Adrenal gland (tissue), 5 donors: ENCODE measurements around the gene CAMK2A.

Experiments
- POLR2A ChIP-seq, 2 donors: fragments of 450-650 bp; IDR thresholded peaks; one replicate each; pipeline ENCODE4 v1.6.1; 2017; ENCODE audit warnings: antibody characterized with exemption in 2 of 2, mild to moderate bottlenecking in 2 of 2, moderate library complexity in 1 of 2
- TF ChIP-seq, protein P1 (sequence below), 6 experiments: fragments of 450-650 bp in 4 of 6; fragments of 200-600 bp in 2 of 6; sonication (generic) in 1 of 6; IDR thresholded peaks; 1 replicate in 5 of 6; 2 replicates in 1 of 6; pipeline versions ENCODE4 v1.5.1 to v1.8.0; 2016 to 2021; ENCODE audit warnings: antibody characterized with exemption in 6 of 6, mild to moderate bottlenecking in 2 of 6, moderate library complexity in 1 of 6
- donor health status: DM: no; HTN: no; CAD: no.

- TF ChIP-seq POLR2A (IDR thresholded peaks at IDR 0.05), result no peak
- TF ChIP-seq, protein P1, sequence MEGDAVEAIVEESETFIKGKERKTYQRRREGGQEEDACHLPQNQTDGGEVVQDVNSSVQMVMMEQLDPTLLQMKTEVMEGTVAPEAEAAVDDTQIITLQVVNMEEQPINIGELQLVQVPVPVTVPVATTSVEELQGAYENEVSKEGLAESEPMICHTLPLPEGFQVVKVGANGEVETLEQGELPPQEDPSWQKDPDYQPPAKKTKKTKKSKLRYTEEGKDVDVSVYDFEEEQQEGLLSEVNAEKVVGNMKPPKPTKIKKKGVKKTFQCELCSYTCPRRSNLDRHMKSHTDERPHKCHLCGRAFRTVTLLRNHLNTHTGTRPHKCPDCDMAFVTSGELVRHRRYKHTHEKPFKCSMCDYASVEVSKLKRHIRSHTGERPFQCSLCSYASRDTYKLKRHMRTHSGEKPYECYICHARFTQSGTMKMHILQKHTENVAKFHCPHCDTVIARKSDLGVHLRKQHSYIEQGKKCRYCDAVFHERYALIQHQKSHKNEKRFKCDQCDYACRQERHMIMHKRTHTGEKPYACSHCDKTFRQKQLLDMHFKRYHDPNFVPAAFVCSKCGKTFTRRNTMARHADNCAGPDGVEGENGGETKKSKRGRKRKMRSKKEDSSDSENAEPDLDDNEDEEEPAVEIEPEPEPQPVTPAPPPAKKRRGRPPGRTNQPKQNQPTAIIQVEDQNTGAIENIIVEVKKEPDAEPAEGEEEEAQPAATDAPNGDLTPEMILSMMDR (IDR thresholded peaks at IDR 0.05), result no peak
Observed at GRCh38 chr5:150213530-150213929, 76.0 kb downstream of the CAMK2A start.
